ENCODE results near the gene TLE6. TPM values are rescaled to one million over a fixed set of nuclear protein-coding genes. Genes with fewer than 3 reads are reported as not detected.

TLE6 gene
- total and polyA plus RNA-seq, 2 of the 4 experiments (the other 2 are of a cell fraction): under 0.01 to 0.17 TPM

DNA sequence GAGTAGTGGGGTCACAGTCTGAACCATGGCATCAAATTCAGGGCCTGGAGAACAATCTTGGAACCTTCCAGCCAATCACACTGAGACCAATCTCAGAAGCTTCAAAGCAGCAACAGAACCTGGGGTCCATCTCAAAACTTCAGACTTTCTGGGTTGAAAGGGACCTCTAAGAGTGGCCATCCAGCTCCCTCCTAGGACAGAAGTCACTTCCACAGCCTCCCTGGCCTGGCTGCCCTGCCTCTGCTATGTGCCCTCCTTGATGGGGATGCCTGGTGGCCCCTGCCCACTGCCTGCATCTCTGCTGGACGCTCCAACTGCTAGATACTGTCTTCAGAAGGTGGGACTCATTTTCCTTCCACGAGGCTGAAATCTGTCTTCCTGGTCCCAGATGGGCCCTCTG, 49.9 kb downstream of the TLE6 start:
- Histone ChIP-seq H2BK20ac (ENCODE audit: low read depth, low read length) (no peak overlapping the region), H2AK9ac (replicated peaks; ENCODE audit: low read depth, low read length, poor library complexity) (no peak overlapping the region), H3K14ac (replicated peaks; ENCODE audit: low read depth, low read length) (no peak overlapping the region), H3K18ac (ENCODE audit: low read depth, low read length) (no peak overlapping the region), H3K9me1 (ENCODE audit: insufficient read depth, low read length) (no peaks in the 10 kb centered on the region), H3K9ac (ENCODE audit: low read depth, low read length) (no peak overlapping the region), H4K91ac (ENCODE audit: insufficient read depth, low read depth, low read length) (no peak overlapping the region), H3K27me3 (ENCODE audit: control insufficient read depth, insufficient read depth, low read length) (peaks cover 60% of the 10 kb centered on the region), H2BK15ac (ENCODE audit: low read depth, low read length) (no peak overlapping the region), H3K4me1 (ENCODE audit: control insufficient read depth, insufficient read depth, low read length) (no peaks in the 10 kb centered on the region), H4K8ac (ENCODE audit: low read depth in 2 of 2, low read length in 2 of 2) (no peak overlapping the region), H2AK5ac (ENCODE audit: low read depth, low read length) (no peak overlapping the region), H3K4me3 (ENCODE audit: insufficient read depth, low read depth, low read length) (no peak overlapping the region), H3K36me3 (ENCODE audit: control insufficient read depth, insufficient read depth, low read length) (no peaks in the 10 kb centered on the region), H3K79me1 (ENCODE audit: low read depth in 1 of 2, low read length in 2 of 2) (no peaks in the 10 kb centered on the region), H2BK5ac (ENCODE audit: low read depth, low read length, poor library complexity, severe bottlenecking) (no peak overlapping the region), H4K5ac (ENCODE audit: low read depth, low read length) (no peak overlapping the region), H3K56ac (ENCODE audit: extremely low read depth, insufficient read depth, low read length) (no peak overlapping the region), H2AFZ (replicated peaks; ENCODE audit: low read length, poor library complexity) (no peak overlapping the region), H3K23ac (ENCODE audit: low read depth, low read length) (no peak overlapping the region), H4K20me1 (ENCODE audit: insufficient read depth, low read length) (no peaks in the 10 kb centered on the region), H2BK120ac (ENCODE audit: low read depth, low read length) (no peak overlapping the region), H3K4me2 (ENCODE audit: low read depth, low read length) (no peak overlapping the region), H3K27ac (ENCODE audit: insufficient read depth, low read length) (no peak overlapping the region), H3K9me3 (ENCODE audit: control insufficient read depth, insufficient read depth, low read length) (no peaks in the 10 kb centered on the region), H3K4ac (ENCODE audit: low read depth, low read length) (no peak overlapping the region)
- BruUV-seq (replicated peaks): no TSS peak
- DNase-seq (no peak), ATAC-seq (ENCODE audit: low read depth) (no peak)
- in situ Hi-C loops (cut with MboI; ENCODE audit: low sequenced_read_pairs): no loop called here
- dilution Hi-C loops (cut with HindIII; ENCODE audit: low sequenced_read_pairs, unreplicated experiment): no loop called here
- WGBS, 2 experiments (ENCODE audit: extremely low coverage in 2 of 2, insufficient read length in 1 of 2): 38% methylated on average over 2 of the region's 2 CpGs; no CpG with 5 or more reads in 1 of the 2 experiments
- ChIA-PET CTCF (no interaction called here), POLR2A (ENCODE audit: unreplicated experiment) (no interaction called here)
- intact Hi-C loops (cut with micrococcal nuclease): no loop called here
- no peak for TF ChIP-seq BHLHE40 (IDR thresholded peaks at IDR 0.05; ENCODE audit: low read depth, low read length)
- no peak for TF ChIP-seq RFX5 (IDR thresholded peaks at IDR 0.05; ENCODE audit: low read depth, low read length)
- TF ChIP-seq NFE2L2 (IDR thresholded peaks at IDR 0.05; ENCODE audit: low read depth, low read length): no peak
- TF ChIP-seq CHD1 (IDR thresholded peaks at IDR 0.05; ENCODE audit: low read depth, low read length): no peak
- no peak for TF ChIP-seq CEBPB (IDR thresholded peaks at IDR 0.05; ENCODE audit: low read depth, low read length)
- no peak for TF ChIP-seq RAD21 (IDR thresholded peaks at IDR 0.05; ENCODE audit: low read length)
- TF ChIP-seq, protein P1, sequence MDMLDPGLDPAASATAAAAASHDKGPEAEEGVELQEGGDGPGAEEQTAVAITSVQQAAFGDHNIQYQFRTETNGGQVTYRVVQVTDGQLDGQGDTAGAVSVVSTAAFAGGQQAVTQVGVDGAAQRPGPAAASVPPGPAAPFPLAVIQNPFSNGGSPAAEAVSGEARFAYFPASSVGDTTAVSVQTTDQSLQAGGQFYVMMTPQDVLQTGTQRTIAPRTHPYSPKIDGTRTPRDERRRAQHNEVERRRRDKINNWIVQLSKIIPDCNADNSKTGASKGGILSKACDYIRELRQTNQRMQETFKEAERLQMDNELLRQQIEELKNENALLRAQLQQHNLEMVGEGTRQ (IDR thresholded peaks at IDR 0.05; ENCODE audit: low read depth, low read length): no peak
- TF ChIP-seq MXI1 (IDR thresholded peaks at IDR 0.05; ENCODE audit: borderline replicate concordance, low read depth, low read length): no peak
- TF ChIP-seq, protein P2, sequence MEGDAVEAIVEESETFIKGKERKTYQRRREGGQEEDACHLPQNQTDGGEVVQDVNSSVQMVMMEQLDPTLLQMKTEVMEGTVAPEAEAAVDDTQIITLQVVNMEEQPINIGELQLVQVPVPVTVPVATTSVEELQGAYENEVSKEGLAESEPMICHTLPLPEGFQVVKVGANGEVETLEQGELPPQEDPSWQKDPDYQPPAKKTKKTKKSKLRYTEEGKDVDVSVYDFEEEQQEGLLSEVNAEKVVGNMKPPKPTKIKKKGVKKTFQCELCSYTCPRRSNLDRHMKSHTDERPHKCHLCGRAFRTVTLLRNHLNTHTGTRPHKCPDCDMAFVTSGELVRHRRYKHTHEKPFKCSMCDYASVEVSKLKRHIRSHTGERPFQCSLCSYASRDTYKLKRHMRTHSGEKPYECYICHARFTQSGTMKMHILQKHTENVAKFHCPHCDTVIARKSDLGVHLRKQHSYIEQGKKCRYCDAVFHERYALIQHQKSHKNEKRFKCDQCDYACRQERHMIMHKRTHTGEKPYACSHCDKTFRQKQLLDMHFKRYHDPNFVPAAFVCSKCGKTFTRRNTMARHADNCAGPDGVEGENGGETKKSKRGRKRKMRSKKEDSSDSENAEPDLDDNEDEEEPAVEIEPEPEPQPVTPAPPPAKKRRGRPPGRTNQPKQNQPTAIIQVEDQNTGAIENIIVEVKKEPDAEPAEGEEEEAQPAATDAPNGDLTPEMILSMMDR (conservative IDR thresholded peaks at IDR 0.05; ENCODE audit: low read depth, low read length): no peak
